HL-60 (cell line): Measurements from ENCODE around the gene SOCS6.

Experiments
- GABPA ChIP-seq: IDR thresholded peaks from 2 replicates; pipeline ENCODE4 v1.6.1; 2012; ENCODE audit warnings: low read depth
- POLR2AphosphoS5 ChIP-seq: IDR thresholded peaks from 2 replicates; pipeline ENCODE4 v1.6.1; 2012; ENCODE audit warnings: low read depth
- SPI1 ChIP-seq: IDR thresholded peaks from 2 replicates; pipeline ENCODE4 v1.6.1; 2012; ENCODE audit warnings: low read depth, mild to moderate bottlenecking, borderline replicate concordance
- TF ChIP-seq, protein P1 (sequence below): IDR thresholded peaks from one replicate; pipeline ENCODE4 v1.5.1; 2011; ENCODE audit warnings: low read length, control low read depth, inconsistent platforms; ENCODE audit not compliant: insufficient read depth
- TF ChIP-seq, protein P2 (sequence below): IDR thresholded peaks from 2 replicates; pipeline ENCODE4 v1.6.1; 2012; ENCODE audit warnings: low read depth; ENCODE audit not compliant: insufficient replicate concordance

DNA sequence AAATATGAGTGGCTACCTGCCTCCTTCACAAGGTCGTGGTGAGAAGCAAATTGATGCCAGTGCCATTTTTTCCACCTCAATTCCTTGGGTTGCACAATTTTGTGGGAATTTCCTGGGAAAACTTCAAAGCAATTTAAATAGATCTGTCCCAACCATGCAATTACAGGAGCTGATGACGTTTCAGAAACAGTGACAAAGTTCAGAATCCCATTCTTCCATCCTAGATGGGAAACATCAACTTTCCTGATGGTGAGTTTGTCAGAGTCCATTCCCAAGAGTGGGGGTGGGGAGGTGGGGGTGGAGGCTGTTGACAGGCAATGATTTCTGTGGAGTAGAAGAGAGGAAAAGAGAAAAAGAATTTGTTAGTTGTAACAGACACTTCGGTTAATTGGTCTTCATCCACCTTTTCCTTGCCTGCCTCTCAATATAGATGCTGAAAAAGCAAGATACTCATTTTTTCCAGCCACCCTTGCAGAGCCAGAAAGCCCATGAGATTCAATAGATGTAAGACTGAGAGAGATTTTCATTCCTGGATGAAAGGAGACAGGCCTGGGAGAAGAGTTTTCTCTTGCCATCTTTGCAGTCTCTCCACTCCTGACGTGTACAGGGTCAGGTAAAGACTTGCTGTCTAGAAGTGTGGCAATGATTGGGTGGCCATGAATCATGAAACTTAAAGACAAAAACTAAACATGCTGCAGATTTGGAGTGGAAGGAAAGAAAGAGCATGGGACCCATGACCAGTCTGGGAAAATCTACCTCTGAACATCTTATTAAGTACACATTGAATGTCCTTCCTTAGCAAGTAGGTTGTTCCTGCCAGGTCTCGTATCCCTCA is 47.3 kb downstream of the SOCS6 start:
- TF ChIP-seq POLR2AphosphoS5 (no peak), GABPA (no peak), SPI1 (no peak)
- TF ChIP-seq, protein P1, sequence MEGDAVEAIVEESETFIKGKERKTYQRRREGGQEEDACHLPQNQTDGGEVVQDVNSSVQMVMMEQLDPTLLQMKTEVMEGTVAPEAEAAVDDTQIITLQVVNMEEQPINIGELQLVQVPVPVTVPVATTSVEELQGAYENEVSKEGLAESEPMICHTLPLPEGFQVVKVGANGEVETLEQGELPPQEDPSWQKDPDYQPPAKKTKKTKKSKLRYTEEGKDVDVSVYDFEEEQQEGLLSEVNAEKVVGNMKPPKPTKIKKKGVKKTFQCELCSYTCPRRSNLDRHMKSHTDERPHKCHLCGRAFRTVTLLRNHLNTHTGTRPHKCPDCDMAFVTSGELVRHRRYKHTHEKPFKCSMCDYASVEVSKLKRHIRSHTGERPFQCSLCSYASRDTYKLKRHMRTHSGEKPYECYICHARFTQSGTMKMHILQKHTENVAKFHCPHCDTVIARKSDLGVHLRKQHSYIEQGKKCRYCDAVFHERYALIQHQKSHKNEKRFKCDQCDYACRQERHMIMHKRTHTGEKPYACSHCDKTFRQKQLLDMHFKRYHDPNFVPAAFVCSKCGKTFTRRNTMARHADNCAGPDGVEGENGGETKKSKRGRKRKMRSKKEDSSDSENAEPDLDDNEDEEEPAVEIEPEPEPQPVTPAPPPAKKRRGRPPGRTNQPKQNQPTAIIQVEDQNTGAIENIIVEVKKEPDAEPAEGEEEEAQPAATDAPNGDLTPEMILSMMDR, result no peak
- TF ChIP-seq, protein P2, sequence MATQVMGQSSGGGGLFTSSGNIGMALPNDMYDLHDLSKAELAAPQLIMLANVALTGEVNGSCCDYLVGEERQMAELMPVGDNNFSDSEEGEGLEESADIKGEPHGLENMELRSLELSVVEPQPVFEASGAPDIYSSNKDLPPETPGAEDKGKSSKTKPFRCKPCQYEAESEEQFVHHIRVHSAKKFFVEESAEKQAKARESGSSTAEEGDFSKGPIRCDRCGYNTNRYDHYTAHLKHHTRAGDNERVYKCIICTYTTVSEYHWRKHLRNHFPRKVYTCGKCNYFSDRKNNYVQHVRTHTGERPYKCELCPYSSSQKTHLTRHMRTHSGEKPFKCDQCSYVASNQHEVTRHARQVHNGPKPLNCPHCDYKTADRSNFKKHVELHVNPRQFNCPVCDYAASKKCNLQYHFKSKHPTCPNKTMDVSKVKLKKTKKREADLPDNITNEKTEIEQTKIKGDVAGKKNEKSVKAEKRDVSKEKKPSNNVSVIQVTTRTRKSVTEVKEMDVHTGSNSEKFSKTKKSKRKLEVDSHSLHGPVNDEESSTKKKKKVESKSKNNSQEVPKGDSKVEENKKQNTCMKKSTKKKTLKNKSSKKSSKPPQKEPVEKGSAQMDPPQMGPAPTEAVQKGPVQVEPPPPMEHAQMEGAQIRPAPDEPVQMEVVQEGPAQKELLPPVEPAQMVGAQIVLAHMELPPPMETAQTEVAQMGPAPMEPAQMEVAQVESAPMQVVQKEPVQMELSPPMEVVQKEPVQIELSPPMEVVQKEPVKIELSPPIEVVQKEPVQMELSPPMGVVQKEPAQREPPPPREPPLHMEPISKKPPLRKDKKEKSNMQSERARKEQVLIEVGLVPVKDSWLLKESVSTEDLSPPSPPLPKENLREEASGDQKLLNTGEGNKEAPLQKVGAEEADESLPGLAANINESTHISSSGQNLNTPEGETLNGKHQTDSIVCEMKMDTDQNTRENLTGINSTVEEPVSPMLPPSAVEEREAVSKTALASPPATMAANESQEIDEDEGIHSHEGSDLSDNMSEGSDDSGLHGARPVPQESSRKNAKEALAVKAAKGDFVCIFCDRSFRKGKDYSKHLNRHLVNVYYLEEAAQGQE, result no peak
